Tibial nerve (tissue), 3 donors: ENCODE measurements around the gene ABCC4.

Experiments
- POLR2A ChIP-seq, 2 donors: fragments of 450-650 bp; IDR thresholded peaks; one replicate each; pipeline ENCODE4 v1.6.1; 2017; ENCODE audit warnings: antibody characterized with exemption in 2 of 2, mild to moderate bottlenecking in 2 of 2, moderate library complexity in 2 of 2
- TF ChIP-seq, protein P1 (sequence below), 5 experiments: fragments of 200-600 bp in 3 of 5; fragments of 450-650 bp in 2 of 5; sonication (generic) in 3 of 5; IDR thresholded peaks; one replicate each; pipeline ENCODE4 v1.5.1; 2016 to 2019; ENCODE audit warnings: antibody characterized with exemption in 5 of 5, mild to moderate bottlenecking in 3 of 5, moderate library complexity in 2 of 5

DNA sequence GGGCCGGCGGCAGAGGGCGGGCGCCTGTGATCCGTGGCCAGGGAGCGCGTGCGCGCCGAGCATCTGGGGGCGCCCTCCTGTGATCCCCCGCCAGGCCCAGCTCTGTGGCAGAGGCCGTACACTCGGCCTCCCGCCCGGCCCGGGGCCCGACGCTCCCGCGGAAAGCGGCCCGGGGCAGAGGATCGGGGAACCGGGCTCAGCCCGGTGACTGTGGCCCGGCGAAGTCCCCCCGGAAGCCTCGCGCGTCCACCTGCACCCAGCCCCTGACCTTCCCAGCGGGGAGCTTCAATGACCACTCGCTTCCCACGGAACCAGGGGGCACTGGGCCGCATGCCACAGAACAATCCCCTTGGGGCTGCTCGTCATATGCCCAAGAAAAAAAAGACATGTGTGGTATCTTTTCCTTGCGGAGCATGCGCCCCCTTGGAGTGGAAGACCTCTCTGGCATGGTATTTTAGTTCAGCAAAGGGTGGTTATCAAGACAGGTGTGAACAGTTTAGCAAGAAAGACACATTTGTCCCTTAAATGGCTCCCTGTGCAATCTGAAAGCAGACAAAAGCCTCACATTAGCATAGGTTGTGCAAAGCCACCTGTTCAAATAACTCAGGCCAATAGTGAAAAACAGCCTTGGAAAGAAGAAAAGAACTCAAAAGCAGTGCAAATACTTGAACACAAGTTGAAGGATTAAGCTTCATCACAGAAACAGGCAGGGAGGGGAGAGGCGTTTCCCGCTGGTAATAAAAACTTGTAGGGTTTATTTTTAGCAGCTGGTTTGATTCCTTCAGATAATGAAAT lies 298.0 kb downstream of the ABCC4 start:
- TF ChIP-seq, protein P1, sequence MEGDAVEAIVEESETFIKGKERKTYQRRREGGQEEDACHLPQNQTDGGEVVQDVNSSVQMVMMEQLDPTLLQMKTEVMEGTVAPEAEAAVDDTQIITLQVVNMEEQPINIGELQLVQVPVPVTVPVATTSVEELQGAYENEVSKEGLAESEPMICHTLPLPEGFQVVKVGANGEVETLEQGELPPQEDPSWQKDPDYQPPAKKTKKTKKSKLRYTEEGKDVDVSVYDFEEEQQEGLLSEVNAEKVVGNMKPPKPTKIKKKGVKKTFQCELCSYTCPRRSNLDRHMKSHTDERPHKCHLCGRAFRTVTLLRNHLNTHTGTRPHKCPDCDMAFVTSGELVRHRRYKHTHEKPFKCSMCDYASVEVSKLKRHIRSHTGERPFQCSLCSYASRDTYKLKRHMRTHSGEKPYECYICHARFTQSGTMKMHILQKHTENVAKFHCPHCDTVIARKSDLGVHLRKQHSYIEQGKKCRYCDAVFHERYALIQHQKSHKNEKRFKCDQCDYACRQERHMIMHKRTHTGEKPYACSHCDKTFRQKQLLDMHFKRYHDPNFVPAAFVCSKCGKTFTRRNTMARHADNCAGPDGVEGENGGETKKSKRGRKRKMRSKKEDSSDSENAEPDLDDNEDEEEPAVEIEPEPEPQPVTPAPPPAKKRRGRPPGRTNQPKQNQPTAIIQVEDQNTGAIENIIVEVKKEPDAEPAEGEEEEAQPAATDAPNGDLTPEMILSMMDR (IDR thresholded peaks at IDR 0.05) = no peak
- TF ChIP-seq POLR2A (IDR thresholded peaks at IDR 0.05) = no peak
